Activated naive CD8-positive, alpha-beta T cell treated with anti-CD3 and anti-CD28 coated beads, Interleukin-2, amount 50 U/mL, for 24 hours (primary cell): Measurements from ENCODE around the gene CADPS2.
"Not testable (repeated sequence)": the region's sequence is repeated elsewhere in the genome, so short reads cannot be mapped to it uniquely, and the experiment has no call there.

Source experiments
- ATAC-seq: fragments of 150-1000 bp; cut with Tn5 transposase; one replicate; pipeline ENCODE4 v1.10.0; 2021
- DNase-seq: peaks from one replicate; pipeline ENCODE4 v3.0.0; 2021
- H3K27ac Mint-ChIP-seq: one replicate; pipeline ENCODE4 v1.8.0; 2021; ENCODE audit warnings: mild to moderate bottlenecking, mixed read lengths
- H3K27me3 Mint-ChIP-seq: one replicate; pipeline ENCODE4 v1.8.0; 2021; ENCODE audit warnings: mixed read lengths
- H3K36me3 Mint-ChIP-seq: one replicate; pipeline ENCODE4 v1.8.0; 2021; ENCODE audit warnings: low read depth, mixed read lengths
- H3K4me1 Mint-ChIP-seq: one replicate; pipeline ENCODE4 v1.8.0; 2021; ENCODE audit warnings: mixed read lengths
- H3K4me3 Mint-ChIP-seq: one replicate; pipeline ENCODE4 v1.8.0; 2021; ENCODE audit warnings: mild to moderate bottlenecking, moderate library complexity, mixed read lengths
- H3K9me3 Mint-ChIP-seq: one replicate; pipeline ENCODE4 v1.8.0; 2021; ENCODE audit warnings: mixed read lengths

CADPS2 gene

GRCh38 chr7:122284608-122285007, 601.7 kb downstream of the CADPS2 start:
- not testable (repeated sequence) for H3K36me3 Mint-ChIP-seq, H3K27ac Mint-ChIP-seq, H3K27me3 Mint-ChIP-seq, H3K9me3 Mint-ChIP-seq, H3K4me1 Mint-ChIP-seq, H3K4me3 Mint-ChIP-seq, ATAC-seq, DNase-seq

DNA sequence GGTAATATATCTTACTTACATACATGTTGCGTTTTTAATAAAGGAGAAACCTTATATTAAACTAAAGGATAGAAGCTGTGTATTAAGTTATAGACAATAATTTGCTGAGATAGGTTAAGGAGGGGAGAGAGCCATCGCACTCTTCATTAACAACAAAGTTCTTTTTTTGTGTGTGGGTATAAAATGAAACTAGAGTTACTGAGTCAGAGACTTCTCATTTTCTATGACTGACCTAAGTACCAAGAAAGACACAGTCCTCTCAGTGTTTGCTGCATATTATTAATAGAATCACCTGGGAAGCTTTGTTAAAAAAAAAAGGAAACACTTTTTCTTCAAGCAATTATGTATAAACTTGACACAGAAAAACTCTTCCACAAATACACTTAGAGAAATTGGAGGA, 613.1 kb downstream of the CADPS2 start:
- Mint-ChIP-seq H3K9me3 (no peaks in the 10 kb centered on the region), H3K4me1 (no peaks in the 10 kb centered on the region), H3K4me3 (no peak overlapping the region)

GRCh38 chr7:122269241-122269640, 617.0 kb downstream of the CADPS2 start:
- Mint-ChIP-seq H3K9me3 (peaks cover 4% of the 10 kb centered on the region), H3K4me1 (no peaks in the 10 kb centered on the region), H3K27ac (no peak overlapping the region), H3K36me3 (no peaks in the 10 kb centered on the region), H3K27me3 (no peaks in the 10 kb centered on the region), H3K4me3 (no peak overlapping the region)
- no peak for DNase-seq
- ATAC-seq, result no peak

More for the DNA sequence above, 613.1 kb downstream of the CADPS2 start:
- Mint-ChIP-seq H3K36me3 (no peaks in the 10 kb centered on the region), H3K27me3 (no peaks in the 10 kb centered on the region), H3K27ac (no peak overlapping the region)
- DNase-seq, result no peak
- ATAC-seq, result no peak
